Gastroesophageal sphincter (tissue), 3 donors: ENCODE measurements around the gene MCUB.
"Not testable (repeated sequence)": the region's sequence is repeated elsewhere in the genome, so short reads cannot be mapped to it uniquely, and the experiment has no call there.

Experiments
- CTCF ChIP-seq, 4 experiments: fragments of 200-600 bp in 2 of 4; fragments of 450-650 bp in 2 of 4; sonication (generic) in 1 of 4; IDR thresholded peaks; one replicate each; pipeline ENCODE4 v1.5.1; 2017 to 2019; ENCODE audit warnings: antibody characterized with exemption in 4 of 4, mild to moderate bottlenecking in 2 of 4, moderate library complexity in 2 of 4
- EP300 ChIP-seq: sonication (generic); formaldehyde crosslinking; IDR thresholded peaks from one replicate; pipeline ENCODE4 v1.6.1; 2017; ENCODE audit warnings: antibody characterized with exemption, mild to moderate bottlenecking
- POLR2A ChIP-seq, 2 donors: fragments of 450-650 bp; IDR thresholded peaks; one replicate each; pipeline ENCODE4 v1.6.1; 2017; ENCODE audit warnings: antibody characterized with exemption in 2 of 2, mild to moderate bottlenecking in 2 of 2, moderate library complexity in 1 of 2

GRCh38 chr4:109513368-109513767, 46.7 kb upstream of the MCUB start:
- not testable (repeated sequence) for TF ChIP-seq POLR2A (IDR thresholded peaks at IDR 0.05); EP300; CTCF (IDR thresholded peaks at IDR 0.05)
